Left ventricle myocardium superior (tissue), 1 donor: Measurements from ENCODE around the gene ASMTL. TPM values are rescaled to one million over a fixed set of nuclear protein-coding genes. Genes with fewer than 3 reads are reported as not detected.
A peak's percentile ranks its signal among the peaks of the same experiment; 100 is the strongest.
"Not testable (repeated sequence)": the region's sequence is repeated elsewhere in the genome, so short reads cannot be mapped to it uniquely, and the experiment has no call there.

Source experiments
- ATAC-seq: fragments of 200-7000 bp; cut with Tn5 transposase; one replicate; pipeline ENCODE4 v1.9.1; 2020; ENCODE audit warnings: mild to moderate bottlenecking, moderate library complexity
- DNase-seq: peaks from one replicate; pipeline ENCODE4 v3.0.0-alpha.2; 2020
- intact Hi-C: fragments of 100-400 bp; cut with micrococcal nuclease; formaldehyde crosslinking; loops from one replicate; pipeline ENCODE4 v1.11.0; 2022
- total RNA-seq: library from RNA; stranded (reverse); fragmentation: NEBNext Ultra II Directional; extraction: Animal tissue kit (Norgen Biotek cat#: 25700); gene quantifications from one replicate; pipeline ENCODE4 v1.2.1, GENCODE V29; 2021
- donor health status: DM: no; HTN: yes; CAD: no; lungs with severe emphysema.

Gene ASMTL
- total RNA-seq, 1 donor from 2014 or later = 34.3 TPM

GRCh38 chrX:1419545-1420355 is 33.0 kb downstream of the ASMTL start:
- peak; percentile 7 for ATAC-seq
- peak; percentile 27 for DNase-seq
- intact Hi-C loops = no loop called here

- DNase-seq (peak; percentile 30), ATAC-seq (no peak)
- intact Hi-C loops = no loop called here
These were observed 33.7 kb downstream of the ASMTL start for GRCh38 chrX:1418901-1419544.

- DNase-seq (peak; percentile 22), ATAC-seq (no peak)
- intact Hi-C loops = no loop called here
These were observed 34.6 kb downstream of the ASMTL start for GRCh38 chrX:1417921-1418771.

GRCh38 chrX:1416965-1417760 is 35.5 kb downstream of the ASMTL start:
- DNase-seq (no peak), ATAC-seq (no peak)
- intact Hi-C loops = no loop called here

- ATAC-seq = no peak
- DNase-seq = peak; percentile 11
These were observed 36.4 kb downstream of the ASMTL start for GRCh38 chrX:1416327-1416784.

GRCh38 chrX:1412551-1413161 is 40.1 kb downstream of the ASMTL start:
- peak; percentile 18 for DNase-seq
- no peak for ATAC-seq
- intact Hi-C loops = no loop called here

More at GRCh38 chrX:1416327-1416784, 36.4 kb downstream of the ASMTL start:
- intact Hi-C loops = no loop called here

- DNase-seq = peak; percentile 5
- intact Hi-C loops = no loop called here
- no peak for ATAC-seq
These were observed 41.4 kb downstream of the ASMTL start for GRCh38 chrX:1411326-1411725.

- DNase-seq = no peak
- ATAC-seq = no peak
- intact Hi-C loops = no loop called here
These were observed 45.7 kb downstream of the ASMTL start for GRCh38 chrX:1407035-1407434.

GRCh38 chrX:1405769-1406168 is 46.9 kb downstream of the ASMTL start:
- DNase-seq, intact Hi-C loops, ATAC-seq: not testable (repeated sequence)

- DNase-seq, ATAC-seq, intact Hi-C loops: not testable (repeated sequence)
These were observed 48.8 kb downstream of the ASMTL start for GRCh38 chrX:1403867-1404266.

- DNase-seq (peak; percentile 19), ATAC-seq (no peak)
- intact Hi-C loops = no loop called here
These were observed 49.5 kb downstream of the ASMTL start for GRCh38 chrX:1403228-1403627.

- intact Hi-C loops = no loop called here
- DNase-seq = peak; percentile 21
- ATAC-seq = no peak
These were observed 50.9 kb downstream of the ASMTL start for GRCh38 chrX:1401611-1402430.

GRCh38 chrX:1400742-1401471 is 51.8 kb downstream of the ASMTL start:
- intact Hi-C loops = no loop called here
- ATAC-seq (no peak), DNase-seq (peak; percentile 14)

- peak; percentile 5 for DNase-seq
- intact Hi-C loops = no loop called here
- no peak for ATAC-seq
These were observed 52.7 kb downstream of the ASMTL start for GRCh38 chrX:1400049-1400448.

- intact Hi-C loops = no loop called here
- no peak for ATAC-seq
- peak; percentile 22 for DNase-seq
These were observed 54.0 kb downstream of the ASMTL start for GRCh38 chrX:1398431-1399340.
